ENCODE data around the gene GPR162. TPM values are rescaled to one million over a fixed set of nuclear protein-coding genes. Genes with fewer than 3 reads are reported as not detected.

GPR162 gene
- polyA plus RNA-seq, 2 of the 4 experiments (the other 2 are of a cell fraction): 1.7 to 1.8 TPM

- WGBS (ENCODE audit: missing lambda C conversion rate): 90% methylated on average over 9 of the region's 9 CpGs
- POLR2A ChIA-PET: no interaction called here
Measured at GRCh38 chr12:6783828-6784227, 37.8 kb upstream of the GPR162 start.

GRCh38 chr12:6784296-6784695 is 37.3 kb upstream of the GPR162 start:
- DNase-seq (ENCODE audit: low read depth in 1 of 2, low spot score in 1 of 2) (no peak), FAIRE-seq (no peak), ATAC-seq (no peak)
- 62% methylated on average over 5 of the region's 5 CpGs for WGBS (ENCODE audit: missing lambda C conversion rate)
- Histone ChIP-seq H3K4me1 (no peaks in the 10 kb centered on the region), H3K27ac (no peak overlapping the region), H3K4me2 (no peak overlapping the region), H3K9me3 (no peaks in the 10 kb centered on the region), H3K4me3 (no peak overlapping the region)
- ChIA-PET POLR2A (no interaction called here), CTCF (interaction anchor here (1.7 to 26.0 kb wide), 7 partner anchors 15 to 64 kb away, joined by 4 to 670 read pairs (median 14); partner anchors contain the start of genes GPR162, LAG3, MLF2 and P3H3)
- no peak for TF ChIP-seq POLR2AphosphoS2 (conservative IDR thresholded peaks at IDR 0.05; ENCODE audit: low read length)
- TF ChIP-seq HDAC2 (IDR thresholded peaks at IDR 0.05): no peak
- no peak for TF ChIP-seq FOXS1 (CRISPR knock-in tag; IDR thresholded peaks at IDR 0.05)
- TF ChIP-seq NPAS2 (CRISPR knock-in tag; IDR thresholded peaks at IDR 0.05; ENCODE audit: borderline replicate concordance): no peak
- no peak for TF ChIP-seq SREBF2 (IDR thresholded peaks at IDR 0.05)
- TF ChIP-seq FOSL2 (IDR thresholded peaks at IDR 0.05): no peak
- no peak for TF ChIP-seq FOSL2 (CRISPR knock-in tag; IDR thresholded peaks at IDR 0.05)

More at GRCh38 chr12:6783828-6784227, 37.8 kb upstream of the GPR162 start:
- FAIRE-seq: no peak
- TF ChIP-seq RCOR1 (IDR thresholded peaks at IDR 0.05; ENCODE audit: low read depth, low read length) (no peak), MAFK (IDR thresholded peaks at IDR 0.05; ENCODE audit: partially characterized antibody) (no peak), RNF2 (IDR thresholded peaks at IDR 0.05; ENCODE audit: borderline replicate concordance, low read depth) (no peak)
- CTCF ChIA-PET: interaction anchor here (1.7 to 26.0 kb wide), 7 partner anchors 15 to 65 kb away, joined by 4 to 670 read pairs (median 14); partner anchors contain the start of genes GPR162, LAG3, MLF2 and P3H3
- Histone ChIP-seq H3K4me3 (no peak overlapping the region), H3K4me1 (0 out of 3 replicates have a peak, but pooled peaks cover 3% of the 10 kb centered on the region), H3K4me2 (no peak overlapping the region), H3K27ac (no peak overlapping the region), H3K9me3 (no peaks in the 10 kb centered on the region)
- DNase-seq (ENCODE audit: low read depth in 1 of 2, low spot score in 1 of 2): no peak
- no peak for ATAC-seq

GRCh38 chr12:6784761-6785160 is 36.9 kb upstream of the GPR162 start:
- no peak overlapping the region for H3K27ac ChIP-seq
- ATAC-seq (no peak), DNase-seq (ENCODE audit: low read depth in 1 of 2, low spot score in 1 of 2) (no peak), FAIRE-seq (no peak)
- H3K4me2 ChIP-seq: no peak overlapping the region
- TF ChIP-seq MAZ (IDR thresholded peaks at IDR 0.05; ENCODE audit: borderline replicate concordance, low read depth, low read length) (no peak), EHMT2 (IDR thresholded peaks at IDR 0.05; ENCODE audit: low read depth) (no peak)
- ChIA-PET POLR2A (no interaction called here), CTCF (interaction anchor here (1.7 to 26.0 kb wide), 7 partner anchors 16 to 64 kb away, joined by 4 to 670 read pairs (median 14); partner anchors contain the start of genes GPR162, LAG3, MLF2 and P3H3)
- H3K4me1 ChIP-seq: no peaks in the 10 kb centered on the region
- H3K9me3 ChIP-seq: no peaks in the 10 kb centered on the region
- 71% methylated on average over 5 of the region's 5 CpGs for WGBS (ENCODE audit: missing lambda C conversion rate)
- H3K4me3 ChIP-seq: no peak overlapping the region

- ATAC-seq: no peak
- TF ChIP-seq HOXB5 (CRISPR knock-in tag; IDR thresholded peaks at IDR 0.05) (no peak), PHF8 (IDR thresholded peaks at IDR 0.05; ENCODE audit: borderline replicate concordance, low read depth) (no peak), ATOH8 (CRISPR knock-in tag; IDR thresholded peaks at IDR 0.05; ENCODE audit: low read depth) (no peak), SREBF2 (IDR thresholded peaks at IDR 0.05) (no peak), POLR2AphosphoS2 (conservative IDR thresholded peaks at IDR 0.05; ENCODE audit: low read length) (no peak), RAD21 (conservative IDR thresholded peaks at IDR 0.05 in 1 of 2, IDR thresholded peaks at IDR 0.05 in 1 of 2) (no peak), ESRRA (IDR thresholded peaks at IDR 0.05; ENCODE audit: borderline replicate concordance, low read length) (no peak), FOXS1 (CRISPR knock-in tag; IDR thresholded peaks at IDR 0.05) (no peak), RARB (CRISPR knock-in tag; IDR thresholded peaks at IDR 0.05) (no peak), JUN (IDR thresholded peaks at IDR 0.05) (no peak), ZC3H11A (IDR thresholded peaks at IDR 0.05) (no peak), HES2 (IDR thresholded peaks at IDR 0.05) (no peak), SMC3 (IDR thresholded peaks at IDR 0.05) (no peak), NR3C1 (IDR thresholded peaks at IDR 0.05) (no peak), BCL3 (IDR thresholded peaks at IDR 0.05) (no peak), HMGXB4 (CRISPR knock-in tag; IDR thresholded peaks at IDR 0.05; ENCODE audit: borderline replicate concordance) (no peak), ZSCAN20 (CRISPR knock-in tag; IDR thresholded peaks at IDR 0.05) (no peak)
Measured at GRCh38 chr12:6786416-6787094, 35.1 kb upstream of the GPR162 start.

More at GRCh38 chr12:6786416-6787094, 35.1 kb upstream of the GPR162 start:
- no peak overlapping the region for H3K4me2 ChIP-seq
- CTCF ChIA-PET: interaction anchor here (1.0 to 26.0 kb wide), 8 partner anchors 9 to 232 kb away, joined by 3 to 670 read pairs (median 6); partner anchors contain the start of genes GPR162, LAG3, MLF2 and P3H3
- no peak overlapping the region for H3K4me3 ChIP-seq
- no peaks in the 10 kb centered on the region for H3K4me1 ChIP-seq
- DNase-seq (ENCODE audit: low read depth in 1 of 2, low spot score in 1 of 2): no peak
- POLR2A ChIA-PET: no interaction called here
- H3K9me3 ChIP-seq: no peaks in the 10 kb centered on the region
- WGBS (ENCODE audit: missing lambda C conversion rate): 90% methylated on average over 9 of the region's 9 CpGs
- no peak for FAIRE-seq
- H3K27ac ChIP-seq: no peak overlapping the region
